ENCODE data around the gene HOXD11. TPM values are rescaled to one million over a fixed set of nuclear protein-coding genes. Genes with fewer than 3 reads are reported as not detected.

HOXD11 gene
- total RNA-seq, 4 donors from 2014 or later: not detected

GRCh38 chr2:176068419-176068832, 38.7 kb upstream of the HOXD11 start:
- intact Hi-C loops (cut with DNase I): no loop called here
- no peaks in the 10 kb centered on the region for H3K9me3 ChIP-seq
- no peak for DNase-seq
- 13 to 28% methylated on average over 8 to 24 of the region's 30 CpGs for WGBS, 2 donors
- peaks cover 12 to 30% (median 15%) of the 10 kb centered on the region in 3 donors for H3K4me1 ChIP-seq
- H3K36me3 ChIP-seq: no peaks in the 10 kb centered on the region
- H3K4me3 ChIP-seq: peak overlapping the region in 1 of 4 donors; percentile 29
- peaks cover 10 to 100% (median 45%) of the 10 kb centered on the region in 4 donors for H3K27me3 ChIP-seq
- no peak overlapping the region for H3K27ac ChIP-seq
- TF ChIP-seq, protein P1, sequence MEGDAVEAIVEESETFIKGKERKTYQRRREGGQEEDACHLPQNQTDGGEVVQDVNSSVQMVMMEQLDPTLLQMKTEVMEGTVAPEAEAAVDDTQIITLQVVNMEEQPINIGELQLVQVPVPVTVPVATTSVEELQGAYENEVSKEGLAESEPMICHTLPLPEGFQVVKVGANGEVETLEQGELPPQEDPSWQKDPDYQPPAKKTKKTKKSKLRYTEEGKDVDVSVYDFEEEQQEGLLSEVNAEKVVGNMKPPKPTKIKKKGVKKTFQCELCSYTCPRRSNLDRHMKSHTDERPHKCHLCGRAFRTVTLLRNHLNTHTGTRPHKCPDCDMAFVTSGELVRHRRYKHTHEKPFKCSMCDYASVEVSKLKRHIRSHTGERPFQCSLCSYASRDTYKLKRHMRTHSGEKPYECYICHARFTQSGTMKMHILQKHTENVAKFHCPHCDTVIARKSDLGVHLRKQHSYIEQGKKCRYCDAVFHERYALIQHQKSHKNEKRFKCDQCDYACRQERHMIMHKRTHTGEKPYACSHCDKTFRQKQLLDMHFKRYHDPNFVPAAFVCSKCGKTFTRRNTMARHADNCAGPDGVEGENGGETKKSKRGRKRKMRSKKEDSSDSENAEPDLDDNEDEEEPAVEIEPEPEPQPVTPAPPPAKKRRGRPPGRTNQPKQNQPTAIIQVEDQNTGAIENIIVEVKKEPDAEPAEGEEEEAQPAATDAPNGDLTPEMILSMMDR (IDR thresholded peaks at IDR 0.05): no peak
- TF ChIP-seq POLR2A (IDR thresholded peaks at IDR 0.05): no peak

DNA sequence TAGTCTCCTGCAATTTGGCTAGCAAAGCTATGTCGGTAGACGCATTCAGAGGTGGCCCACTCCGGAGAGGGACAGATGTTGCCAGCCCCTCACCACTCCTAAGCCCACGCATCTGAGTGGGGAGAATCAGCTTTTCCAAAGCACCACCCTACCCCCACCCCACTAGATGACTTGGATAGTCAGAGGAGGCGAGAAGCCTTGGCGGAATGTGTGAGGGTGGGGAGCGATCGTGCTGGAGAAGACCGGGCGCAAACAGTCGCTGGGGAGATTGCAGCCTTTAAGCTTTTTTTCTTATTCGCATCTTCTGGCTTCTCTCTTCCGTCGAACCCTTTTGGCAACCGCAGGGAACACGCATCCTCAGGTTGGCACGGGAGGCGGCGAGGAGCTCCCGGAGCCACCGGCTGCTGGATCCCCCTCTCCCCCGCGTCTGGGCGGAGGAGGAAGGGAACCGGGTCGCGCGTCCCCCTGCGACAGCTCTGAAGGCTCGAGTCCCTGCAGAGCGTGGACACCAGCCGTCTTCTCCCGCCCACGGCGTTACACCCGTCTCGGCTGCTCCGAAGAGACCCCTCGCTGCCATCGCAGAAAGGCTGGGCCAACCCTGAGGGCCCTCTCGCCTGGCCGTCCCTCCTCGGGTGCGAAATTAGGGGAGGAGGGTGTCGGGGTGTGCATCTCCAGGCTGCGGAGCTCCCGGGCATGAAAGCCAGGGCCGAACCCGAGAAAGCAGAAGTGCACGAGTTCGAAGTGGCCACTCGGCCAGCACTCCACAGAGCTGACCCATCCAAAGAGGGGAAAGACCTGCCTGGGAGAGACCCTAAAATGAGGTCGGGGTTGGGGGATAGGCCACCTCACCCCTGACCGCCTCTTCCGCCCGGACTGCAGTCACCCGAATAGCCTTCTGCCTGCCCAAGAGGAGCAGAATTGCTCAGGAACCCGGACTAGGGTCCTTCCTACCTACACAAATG, 35.5 kb upstream of the HOXD11 start:
- intact Hi-C loops (cut with DNase I): no loop called here
- H3K27me3 ChIP-seq: peaks cover 16 to 100% (median 62%) of the 10 kb centered on the region in 4 donors
- H3K9me3 ChIP-seq: no peaks in the 10 kb centered on the region
- H3K27ac ChIP-seq: no peak overlapping the region
- 13 to 25% methylated on average over 25 to 29 of the region's 58 CpGs for WGBS, 2 donors
- no peak overlapping the region for H3K4me3 ChIP-seq
- TF ChIP-seq, protein P1 (IDR thresholded peaks at IDR 0.05): no peak
- H3K36me3 ChIP-seq: no peaks in the 10 kb centered on the region
- no peak for DNase-seq
- peaks cover 12 to 29% (median 15%) of the 10 kb centered on the region in 3 donors for H3K4me1 ChIP-seq

DNA sequence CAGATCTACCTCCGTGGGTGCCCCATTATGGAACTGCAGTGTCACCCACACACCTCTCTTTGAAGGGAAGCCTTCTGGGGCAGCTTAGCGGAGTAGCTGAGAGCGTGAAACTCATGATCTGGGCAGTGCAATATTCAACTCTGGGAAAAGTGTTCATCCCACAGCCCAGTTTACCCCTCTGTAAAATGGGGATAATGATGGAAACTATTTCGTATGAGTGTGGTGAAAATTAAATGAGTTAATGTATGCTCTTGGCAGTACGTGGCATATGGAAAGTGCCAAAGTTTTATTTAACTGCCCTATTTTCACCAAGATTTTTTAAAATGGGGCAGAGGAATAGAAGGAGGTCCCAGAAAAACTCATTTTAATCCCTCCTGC, 34.8 kb upstream of the HOXD11 start:
- Histone ChIP-seq H3K27me3 (peaks cover 20 to 100% (median 62%) of the 10 kb centered on the region in 4 donors), H3K4me3 (no peak overlapping the region), H3K36me3 (no peaks in the 10 kb centered on the region), H3K27ac (no peak overlapping the region), H3K4me1 (peaks cover 7 to 22% (median 11%) of the 10 kb centered on the region in 3 donors), H3K9me3 (no peaks in the 10 kb centered on the region)
- TF ChIP-seq, protein P1 (IDR thresholded peaks at IDR 0.05): no peak
- TF ChIP-seq POLR2A (IDR thresholded peaks at IDR 0.05): no peak
- intact Hi-C loops (cut with DNase I): no loop called here
- WGBS, 2 donors: 25 to 62% methylated on average over 2 to 3 of the region's 5 CpGs
- no peak for DNase-seq

- H3K27ac ChIP-seq: no peak overlapping the region
- intact Hi-C loops (cut with DNase I): no loop called here
- WGBS, 2 donors: 8 to 10% methylated on average over 9 to 21 of the region's 29 CpGs
Observed at GRCh38 chr2:176072951-176073904, 33.9 kb upstream of the HOXD11 start.

More at GRCh38 chr2:176072951-176073904, 33.9 kb upstream of the HOXD11 start:
- Histone ChIP-seq H3K36me3 (no peaks in the 10 kb centered on the region), H3K27me3 (peaks cover 23 to 100% (median 58%) of the 10 kb centered on the region in 4 donors), H3K9me3 (no peaks in the 10 kb centered on the region), H3K4me1 (peaks cover 0 to 13% (median 1%) of the 10 kb centered on the region in 3 donors), H3K4me3 (no peak overlapping the region)
- TF ChIP-seq, protein P1 (IDR thresholded peaks at IDR 0.05): no peak
- no peak for TF ChIP-seq POLR2A (IDR thresholded peaks at IDR 0.05)
- DNase-seq: no peak

Measured in esophagus squamous epithelium (tissue), 5 donors.